GM19099 (cell line): ENCODE results near the gene AOPEP.

Experiments used
- POLR2A ChIP-seq: IDR thresholded peaks from 3 replicates; pipeline ENCODE4 v1.6.1; 2011; ENCODE audit warnings: low read depth; ENCODE audit not compliant: insufficient read length; ENCODE audit errors: extremely low read depth

Gene AOPEP

GRCh38 chr9:95061916-95062595 is 335.6 kb downstream of the AOPEP start:
- TF ChIP-seq POLR2A, result no peak

DNA sequence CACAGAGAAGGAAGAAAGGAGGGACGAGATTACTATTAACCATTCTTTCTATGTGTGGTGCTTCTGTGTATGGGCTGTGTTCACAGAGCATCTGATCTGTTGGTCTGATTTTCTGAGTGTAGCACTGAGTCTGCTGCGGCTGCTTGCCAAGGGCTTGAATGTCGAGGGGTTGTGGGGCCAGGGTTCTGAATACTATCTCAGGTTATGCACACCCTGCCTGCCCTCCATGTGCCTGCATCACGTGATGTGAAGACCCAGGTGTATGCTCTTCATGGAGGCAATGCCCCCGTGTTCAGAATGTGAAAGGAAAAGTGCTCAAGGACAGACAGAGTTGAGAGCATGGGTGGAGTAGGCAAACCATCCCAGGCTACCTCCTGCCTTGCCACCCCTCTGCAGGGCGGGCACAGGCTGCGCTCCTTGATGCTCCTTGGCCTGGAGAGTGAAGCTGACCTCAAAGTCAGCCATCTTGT is 336.1 kb downstream of the AOPEP start:
- no peak for TF ChIP-seq POLR2A

GRCh38 chr9:95063300-95063699 is 336.8 kb downstream of the AOPEP start:
- no peak for TF ChIP-seq POLR2A

- TF ChIP-seq POLR2A, result no peak
These were observed 338.7 kb downstream of the AOPEP start for GRCh38 chr9:95065224-95065623.

GRCh38 chr9:95067057-95067456 is 340.6 kb downstream of the AOPEP start:
- TF ChIP-seq POLR2A, result no peak

DNA sequence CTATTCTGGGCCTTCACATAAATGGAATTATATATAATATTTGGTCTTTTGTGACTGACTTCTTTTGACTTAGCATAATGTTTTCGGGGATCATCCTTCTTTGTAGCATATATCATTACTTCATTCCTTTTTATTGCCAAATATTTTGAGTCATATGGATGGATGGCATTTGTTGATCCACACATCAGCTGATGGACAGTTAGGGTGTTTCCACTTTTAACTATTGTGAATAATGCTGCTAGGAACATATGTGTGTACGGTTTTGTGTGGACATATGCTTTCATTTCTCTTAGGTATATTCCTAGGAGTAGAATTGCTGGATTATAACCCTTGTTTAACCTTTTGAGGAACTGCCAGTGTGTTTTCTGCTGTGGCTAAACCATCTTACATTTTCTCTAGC is 341.4 kb downstream of the AOPEP start:
- no peak for TF ChIP-seq POLR2A

- TF ChIP-seq POLR2A, result no peak
These were observed 344.1 kb downstream of the AOPEP start for GRCh38 chr9:95070549-95071021.

- TF ChIP-seq POLR2A, result no peak
These were observed 345.0 kb downstream of the AOPEP start for GRCh38 chr9:95071450-95071849.

DNA sequence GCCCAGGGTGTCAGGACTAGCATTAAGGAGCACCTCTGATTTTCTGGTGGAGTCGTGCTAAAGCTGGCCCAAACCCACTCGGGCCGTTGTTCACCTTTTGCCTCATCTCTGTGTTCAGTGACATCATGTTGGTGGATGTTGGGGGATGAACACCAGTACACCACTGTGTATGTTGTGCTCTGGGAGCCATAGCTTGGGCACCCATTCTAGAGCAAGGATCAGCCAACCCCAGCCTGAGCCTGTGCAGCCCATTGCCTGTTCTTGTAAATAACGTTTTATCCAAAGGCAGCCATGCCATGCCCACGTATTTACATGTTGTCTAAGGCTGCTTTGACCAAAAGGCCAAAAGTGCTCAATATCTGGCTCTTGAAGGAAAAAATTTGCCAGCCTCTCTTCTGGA is 345.4 kb downstream of the AOPEP start:
- no peak for TF ChIP-seq POLR2A

DNA sequence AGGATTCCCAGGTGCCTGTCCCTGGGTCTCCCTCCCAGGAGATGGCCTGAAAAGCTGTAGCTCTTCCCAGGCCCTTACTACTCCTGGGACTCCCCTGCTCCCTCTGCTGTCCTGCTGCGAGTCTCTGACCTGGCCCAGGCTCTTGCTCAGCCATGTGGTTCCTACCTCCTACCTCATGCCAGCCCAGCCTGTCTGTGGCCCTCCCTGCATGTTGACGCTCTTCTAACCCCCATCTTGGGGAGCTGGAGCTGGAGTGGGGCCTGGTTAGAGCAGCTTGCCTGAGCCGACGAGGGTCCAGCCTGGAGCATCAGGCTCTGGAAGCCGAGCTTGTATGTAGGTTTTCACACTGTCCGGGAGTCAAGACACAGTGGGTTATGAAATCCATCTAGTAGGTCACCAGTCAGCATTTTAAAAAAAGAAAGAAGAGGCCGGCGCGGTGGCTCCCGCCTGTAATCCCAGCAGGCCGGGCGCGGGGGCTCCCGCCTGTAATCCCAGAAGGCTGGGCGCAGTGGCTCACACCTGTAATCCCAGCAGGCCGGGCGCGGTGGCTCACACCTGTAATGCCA is 346.6 kb downstream of the AOPEP start:
- TF ChIP-seq POLR2A, result no peak

- TF ChIP-seq POLR2A, result no peak
These were observed 347.4 kb downstream of the AOPEP start for GRCh38 chr9:95073918-95074317.

DNA sequence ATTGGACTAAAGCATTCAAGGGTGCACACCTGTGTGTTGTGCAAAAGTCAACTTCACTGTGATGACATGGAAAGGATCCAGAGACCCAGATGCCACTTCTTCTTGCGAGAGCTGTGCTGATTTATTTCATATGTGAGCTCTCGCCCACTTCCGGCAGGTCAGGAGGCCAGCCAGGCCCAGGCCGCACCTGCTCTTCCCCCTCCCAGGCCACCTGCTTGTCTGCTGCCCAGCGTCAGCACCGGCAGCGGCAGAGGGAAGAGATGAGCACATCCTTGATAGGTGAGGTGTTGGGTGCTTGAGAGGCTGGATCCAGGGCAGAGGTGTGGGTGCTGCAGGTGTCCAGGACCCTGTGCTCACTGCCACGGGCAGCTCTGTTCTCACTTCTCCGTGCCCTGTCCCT is 348.1 kb downstream of the AOPEP start:
- no peak for TF ChIP-seq POLR2A

DNA sequence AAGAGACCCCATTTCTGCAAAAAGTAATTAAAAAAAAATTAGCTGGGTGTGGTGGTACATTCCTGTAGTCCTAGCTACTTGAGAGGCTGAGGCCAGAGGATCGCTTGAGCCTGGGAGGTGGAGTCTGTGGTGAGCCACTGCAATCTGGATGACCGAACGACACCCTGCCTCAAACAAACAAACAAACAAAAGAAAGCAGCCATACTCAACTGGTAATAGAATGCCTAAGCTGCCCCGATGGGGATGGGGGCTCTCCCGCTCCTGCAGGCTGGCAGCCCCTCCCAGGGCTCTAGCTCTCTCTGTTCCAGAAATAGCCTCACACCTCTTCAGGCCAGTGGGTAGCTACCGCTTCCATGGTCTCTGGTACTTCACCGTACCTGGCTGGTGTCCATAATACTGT is 349.2 kb downstream of the AOPEP start:
- TF ChIP-seq POLR2A, result no peak

DNA sequence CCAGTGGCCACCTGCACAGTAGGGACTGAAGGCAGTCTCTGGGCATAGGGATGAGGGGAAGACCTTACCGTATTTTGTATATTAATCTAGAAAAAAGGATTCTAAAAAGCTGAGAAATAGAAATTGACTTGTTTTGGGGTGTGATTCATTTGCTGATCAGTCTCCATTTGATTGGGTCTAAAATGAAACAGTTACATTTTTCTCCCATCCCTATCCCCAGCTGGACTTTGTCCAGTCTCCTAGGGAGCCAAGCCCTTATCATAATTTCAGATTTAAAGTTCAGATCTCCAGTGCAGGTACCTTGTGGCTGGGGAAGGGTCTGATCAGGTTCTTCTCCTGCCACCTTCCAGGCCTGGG is 350.2 kb downstream of the AOPEP start:
- TF ChIP-seq POLR2A, result no peak

GRCh38 chr9:95077053-95077765 is 350.7 kb downstream of the AOPEP start:
- TF ChIP-seq POLR2A, result no peak

- TF ChIP-seq POLR2A, result no peak
These were observed 351.4 kb downstream of the AOPEP start for GRCh38 chr9:95077766-95078370.
